ENCODE measurements around the gene UBAP2. TPM values are rescaled to one million over a fixed set of nuclear protein-coding genes. Genes with fewer than 3 reads are reported as not detected.

The UBAP2 gene
- total RNA-seq, 5 donors from 2014 or later (not counting 1 experiment from before 2014, with no cell fraction given): 32.9 to 38.1 (median 36.7) TPM

GRCh38 chr9:33923998-33924701, 124.5 kb downstream of the UBAP2 start:
- CTCF ChIA-PET: interaction anchor here in 1 of 2 donors (1.0 kb wide), 1 partner anchor 9 kb away, joined by 3 read pairs; no protein-coding TSS in a partner anchor

GRCh38 chr9:33923079-33923478, 125.6 kb downstream of the UBAP2 start:
- DNase-seq (no peak), ATAC-seq (replicated peaks in 1 of 4) (no peak)
- H3K36me3 Mint-ChIP-seq: peaks cover 54% of the 10 kb centered on the region
- H3K4me1 ChIP-seq (ENCODE audit: control insufficient read depth in 1 of 2, extremely low read depth in 1 of 2, insufficient read depth in 2 of 2, low read length in 2 of 2): no peaks in the 10 kb centered on the region
- no peak overlapping the region for H3K4me3 ChIP-seq (ENCODE audit: control insufficient read depth in 1 of 2, extremely low read depth in 1 of 2, low read length in 1 of 2)
- no peak overlapping the region for H3K27ac ChIP-seq (ENCODE audit: low read length)
- no peaks in the 10 kb centered on the region for H3K9me3 Mint-ChIP-seq
- H3K27me3 Mint-ChIP-seq: no peaks in the 10 kb centered on the region
- POLR2A ChIA-PET: no interaction called here
- peaks cover 18 to 72% of the 10 kb centered on the region in 2 donors for H3K36me3 ChIP-seq (ENCODE audit: control insufficient read depth in 2 of 2, extremely low read depth in 1 of 2, insufficient read depth in 1 of 2, low read length in 1 of 2)
- no peaks in the 10 kb centered on the region for H3K9me3 ChIP-seq
- no peak overlapping the region for H3K4me3 Mint-ChIP-seq
- CTCF ChIA-PET: no interaction called here
- H3K27me3 ChIP-seq (replicated peaks in 1 of 2; ENCODE audit: control insufficient read depth in 2 of 2, extremely low read depth in 1 of 2, insufficient read depth in 2 of 2, low read length in 1 of 2): no peaks in the 10 kb centered on the region
- H3K4me1 Mint-ChIP-seq: no peaks in the 10 kb centered on the region
- WGBS (ENCODE audit: insufficient coverage): 95% methylated on average over 4 of the region's 4 CpGs
- no peak overlapping the region for H3K27ac Mint-ChIP-seq

More at GRCh38 chr9:33923998-33924701, 124.5 kb downstream of the UBAP2 start:
- Histone ChIP-seq H3K9me3 (no peaks in the 10 kb centered on the region), H3K27me3 (replicated peaks in 1 of 2; ENCODE audit: control insufficient read depth in 2 of 2, extremely low read depth in 1 of 2, insufficient read depth in 2 of 2, low read length in 1 of 2) (no peaks in the 10 kb centered on the region), H3K36me3 (ENCODE audit: control insufficient read depth in 2 of 2, extremely low read depth in 1 of 2, insufficient read depth in 1 of 2, low read length in 1 of 2) (peaks cover 18 to 79% of the 10 kb centered on the region in 2 donors), H3K27ac (ENCODE audit: low read length) (no peak overlapping the region), H3K4me3 (ENCODE audit: control insufficient read depth in 1 of 2, extremely low read depth in 1 of 2, low read length in 1 of 2) (no peak overlapping the region), H3K4me1 (ENCODE audit: control insufficient read depth in 1 of 2, extremely low read depth in 1 of 2, insufficient read depth in 2 of 2, low read length in 2 of 2) (no peaks in the 10 kb centered on the region)
- ATAC-seq (replicated peaks in 1 of 4) (no peak), DNase-seq (no peak)
- no peak overlapping the region for H3K27ac Mint-ChIP-seq
- H3K36me3 Mint-ChIP-seq: peaks cover 55% of the 10 kb centered on the region
- POLR2A ChIA-PET: interaction anchor here in 1 of 2 donors (0.8 kb wide), 1 partner anchor 74 kb away, joined by 3 read pairs; no protein-coding TSS in a partner anchor
- H3K9me3 Mint-ChIP-seq: no peaks in the 10 kb centered on the region
- 94% methylated on average over 5 of the region's 14 CpGs for WGBS (ENCODE audit: insufficient coverage)
- H3K4me3 Mint-ChIP-seq: no peak overlapping the region
- H3K4me1 Mint-ChIP-seq: no peaks in the 10 kb centered on the region
- no peaks in the 10 kb centered on the region for H3K27me3 Mint-ChIP-seq

GRCh38 chr9:33921967-33922895, 126.5 kb downstream of the UBAP2 start:
- ChIA-PET POLR2A (no interaction called here), CTCF (interaction anchor here in 1 of 2 donors (0.6 kb wide), 2 partner anchors 26 to 108 kb away, joined by 3 to 9 read pairs; no protein-coding TSS in a partner anchor)
- Histone ChIP-seq H3K4me3 (ENCODE audit: control insufficient read depth in 1 of 2, extremely low read depth in 1 of 2, low read length in 1 of 2) (no peak overlapping the region), H3K27me3 (replicated peaks in 1 of 2; ENCODE audit: control insufficient read depth in 2 of 2, extremely low read depth in 1 of 2, insufficient read depth in 2 of 2, low read length in 1 of 2) (no peaks in the 10 kb centered on the region), H3K4me1 (ENCODE audit: control insufficient read depth in 1 of 2, extremely low read depth in 1 of 2, insufficient read depth in 2 of 2, low read length in 2 of 2) (no peaks in the 10 kb centered on the region), H3K27ac (ENCODE audit: low read length) (no peak overlapping the region), H3K36me3 (ENCODE audit: control insufficient read depth in 2 of 2, extremely low read depth in 1 of 2, insufficient read depth in 1 of 2, low read length in 1 of 2) (peaks cover 18 to 71% of the 10 kb centered on the region in 2 donors), H3K9me3 (no peaks in the 10 kb centered on the region)
- Mint-ChIP-seq H3K36me3 (peaks cover 53% of the 10 kb centered on the region), H3K4me3 (no peak overlapping the region), H3K9me3 (no peaks in the 10 kb centered on the region), H3K27me3 (no peaks in the 10 kb centered on the region), H3K4me1 (no peaks in the 10 kb centered on the region), H3K27ac (no peak overlapping the region)
- ATAC-seq (replicated peaks in 1 of 4) (peak in 2 of 4 experiments; percentile 41 to 53), DNase-seq (peak in 14 of 35 experiments; percentile 6 to 34 (median 15))
- WGBS (ENCODE audit: insufficient coverage): 95% methylated on average over 4 of the region's 14 CpGs

- POLR2A ChIA-PET: no interaction called here
- DNase-seq (no peak), ATAC-seq (replicated peaks in 1 of 4) (no peak)
- Histone ChIP-seq H3K4me3 (ENCODE audit: control insufficient read depth in 1 of 2, extremely low read depth in 1 of 2, low read length in 1 of 2) (no peak overlapping the region), H3K36me3 (ENCODE audit: control insufficient read depth in 2 of 2, extremely low read depth in 1 of 2, insufficient read depth in 1 of 2, low read length in 1 of 2) (peaks cover 18 to 65% of the 10 kb centered on the region in 2 donors), H3K4me1 (ENCODE audit: control insufficient read depth in 1 of 2, extremely low read depth in 1 of 2, insufficient read depth in 2 of 2, low read length in 2 of 2) (no peaks in the 10 kb centered on the region), H3K27ac (ENCODE audit: low read length) (no peak overlapping the region), H3K9me3 (no peaks in the 10 kb centered on the region), H3K27me3 (replicated peaks in 1 of 2; ENCODE audit: control insufficient read depth in 2 of 2, extremely low read depth in 1 of 2, insufficient read depth in 2 of 2, low read length in 1 of 2) (no peaks in the 10 kb centered on the region)
- H3K4me3 Mint-ChIP-seq: no peak overlapping the region
- CTCF ChIA-PET: no interaction called here
- no peaks in the 10 kb centered on the region for H3K4me1 Mint-ChIP-seq
- no peaks in the 10 kb centered on the region for H3K9me3 Mint-ChIP-seq
- H3K27me3 Mint-ChIP-seq: no peaks in the 10 kb centered on the region
- H3K36me3 Mint-ChIP-seq: peaks cover 45% of the 10 kb centered on the region
- WGBS (ENCODE audit: insufficient coverage): 100% methylated on average over 3 of the region's 6 CpGs
- H3K27ac Mint-ChIP-seq: peak overlapping the region; percentile 56 to 77
These were observed 129.3 kb downstream of the UBAP2 start for GRCh38 chr9:33919276-33919897.

GRCh38 chr9:33917036-33917435, 131.7 kb downstream of the UBAP2 start:
- no peak overlapping the region for H3K4me3 Mint-ChIP-seq
- DNase-seq (no peak), ATAC-seq (replicated peaks in 1 of 4) (no peak)
- Histone ChIP-seq H3K4me3 (ENCODE audit: control insufficient read depth in 1 of 2, extremely low read depth in 1 of 2, low read length in 1 of 2) (no peak overlapping the region), H3K4me1 (ENCODE audit: control insufficient read depth in 1 of 2, extremely low read depth in 1 of 2, insufficient read depth in 2 of 2, low read length in 2 of 2) (no peaks in the 10 kb centered on the region), H3K27ac (ENCODE audit: low read length) (no peak overlapping the region), H3K36me3 (ENCODE audit: control insufficient read depth in 2 of 2, extremely low read depth in 1 of 2, insufficient read depth in 1 of 2, low read length in 1 of 2) (peaks cover 9 to 58% of the 10 kb centered on the region in 2 donors), H3K27me3 (replicated peaks in 1 of 2; ENCODE audit: control insufficient read depth in 2 of 2, extremely low read depth in 1 of 2, insufficient read depth in 2 of 2, low read length in 1 of 2) (no peaks in the 10 kb centered on the region), H3K9me3 (no peaks in the 10 kb centered on the region)
- H3K9me3 Mint-ChIP-seq: no peaks in the 10 kb centered on the region
- CTCF ChIA-PET: interaction anchor here in 1 of 2 donors (0.6 kb wide), 1 partner anchor 18 kb away, joined by 3 read pairs; no protein-coding TSS in a partner anchor
- 97% methylated on average over 6 of the region's 9 CpGs for WGBS (ENCODE audit: insufficient coverage)
- no peak overlapping the region for H3K27ac Mint-ChIP-seq
- no peaks in the 10 kb centered on the region for H3K27me3 Mint-ChIP-seq
- no peaks in the 10 kb centered on the region for H3K4me1 Mint-ChIP-seq
- POLR2A ChIA-PET: no interaction called here
- H3K36me3 Mint-ChIP-seq: peaks cover 38% of the 10 kb centered on the region

All from T-cell (primary cell).